ENCODE data around the gene DGKH.

GRCh38 chr13:42021851-42022250 is 26.6 kb upstream of the DGKH start:
- TF ChIP-seq MXI1 (IDR thresholded peaks at IDR 0.05; ENCODE audit: low read depth, low read length) (no peak), ZNF274 (IDR thresholded peaks at IDR 0.05; ENCODE audit: insufficient read depth, insufficient read length) (no peak), TAF1 (IDR thresholded peaks at IDR 0.05; ENCODE audit: borderline replicate concordance, low read depth, low read length) (no peak), MEF2A (IDR thresholded peaks at IDR 0.05; ENCODE audit: insufficient read depth, low read depth, low read length) (no peak), ASH2L (IDR thresholded peaks at IDR 0.05; ENCODE audit: borderline replicate concordance, low read depth) (no peak), IKZF1 (conservative IDR thresholded peaks at IDR 0.05) (no peak), ZBED1 (IDR thresholded peaks at IDR 0.05; ENCODE audit: borderline replicate concordance) (no peak), PAX8 (IDR thresholded peaks at IDR 0.05) (no peak), MTA3 (IDR thresholded peaks at IDR 0.05; ENCODE audit: borderline replicate concordance, low read length) (no peak), CTCF (IDR thresholded peaks at IDR 0.05 in 2 of 3, conservative IDR thresholded peaks at IDR 0.05 in 1 of 3; ENCODE audit: control insufficient read depth in 2 of 3, extremely low read depth in 1 of 3, insufficient read depth in 1 of 3, low read depth in 3 of 3, low read length in 3 of 3) (no peak), RAD21 (IDR thresholded peaks at IDR 0.05; ENCODE audit: insufficient read depth, low read depth, low read length) (no peak)
- TF ChIP-seq, protein P1, sequence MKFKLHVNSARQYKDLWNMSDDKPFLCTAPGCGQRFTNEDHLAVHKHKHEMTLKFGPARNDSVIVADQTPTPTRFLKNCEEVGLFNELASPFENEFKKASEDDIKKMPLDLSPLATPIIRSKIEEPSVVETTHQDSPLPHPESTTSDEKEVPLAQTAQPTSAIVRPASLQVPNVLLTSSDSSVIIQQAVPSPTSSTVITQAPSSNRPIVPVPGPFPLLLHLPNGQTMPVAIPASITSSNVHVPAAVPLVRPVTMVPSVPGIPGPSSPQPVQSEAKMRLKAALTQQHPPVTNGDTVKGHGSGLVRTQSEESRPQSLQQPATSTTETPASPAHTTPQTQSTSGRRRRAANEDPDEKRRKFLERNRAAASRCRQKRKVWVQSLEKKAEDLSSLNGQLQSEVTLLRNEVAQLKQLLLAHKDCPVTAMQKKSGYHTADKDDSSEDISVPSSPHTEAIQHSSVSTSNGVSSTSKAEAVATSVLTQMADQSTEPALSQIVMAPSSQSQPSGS (IDR thresholded peaks at IDR 0.05; ENCODE audit: low read length), result no peak
